Skeletal muscle tissue (tissue), 4 donors: ENCODE data around the gene TCHP. TPM values are rescaled to one million over a fixed set of nuclear protein-coding genes. Genes with fewer than 3 reads are reported as not detected.
A peak's percentile ranks its signal among the peaks of the same experiment; 100 is the strongest.

Source experiments
- H3K27ac ChIP-seq: one replicate; pipeline ENCODE4 v1.7.0; 2013; ENCODE audit warnings: mild to moderate bottlenecking, low read depth, low read length, inconsistent platforms
- H3K27me3 ChIP-seq, 3 donors: one replicate each; pipeline ENCODE4 v1.7.0; 2013; ENCODE audit warnings: low read length in 3 of 3; ENCODE audit not compliant: control insufficient read depth in 3 of 3, insufficient read depth in 3 of 3
- H3K36me3 ChIP-seq, 3 donors: one replicate each; pipeline ENCODE4 v1.7.0; 2013; ENCODE audit warnings: low read length in 3 of 3; ENCODE audit not compliant: control insufficient read depth in 3 of 3, insufficient read depth in 3 of 3
- H3K4me1 ChIP-seq, 3 donors: one replicate each; pipeline ENCODE4 v1.7.0; 2013; ENCODE audit warnings: low read length in 3 of 3, mild to moderate bottlenecking in 3 of 3; ENCODE audit not compliant: control insufficient read depth in 3 of 3, insufficient read depth in 3 of 3
- H3K4me3 ChIP-seq, 3 donors: one replicate each; pipeline ENCODE4 v1.7.0; 2013; ENCODE audit warnings: low read length in 3 of 3
- H3K9ac ChIP-seq, 3 donors: one replicate each; pipeline ENCODE4 v1.7.0; 2013; ENCODE audit warnings: low read length in 3 of 3, mild to moderate bottlenecking in 3 of 3, moderate library complexity in 2 of 3, low read depth in 1 of 3
- H3K9me3 ChIP-seq, 3 donors: one replicate each; pipeline ENCODE4 v1.7.0; 2013; ENCODE audit warnings: low read length in 3 of 3; ENCODE audit not compliant: control insufficient read depth in 3 of 3
- total RNA-seq: library from RNA; depleted of rRNA; stranded (reverse); fragments of >200 nt; gene quantifications from one replicate; pipeline ENCODE4 v1.2.3, GENCODE V29; 2014
- donor health status: Osteomylitis.

TCHP gene
- total RNA-seq, 1 donor from 2014 or later = 3.7 TPM

GRCh38 chr12:109944561-109945359 lies 44.7 kb downstream of the TCHP start:
- Histone ChIP-seq H3K9me3 (no peaks in the 10 kb centered on the region), H3K27ac (no peak overlapping the region), H3K9ac (no peak overlapping the region), H3K36me3 (peaks cover 13 to 35% (median 24%) of the 10 kb centered on the region in 3 donors), H3K27me3 (no peaks in the 10 kb centered on the region), H3K4me1 (peaks cover 28 to 30% (median 30%) of the 10 kb centered on the region in 3 donors), H3K4me3 (no peak overlapping the region)

- Histone ChIP-seq H3K36me3 (peaks cover 18 to 31% (median 29%) of the 10 kb centered on the region in 3 donors), H3K27ac (no peak overlapping the region), H3K4me1 (peaks cover 41 to 47% (median 45%) of the 10 kb centered on the region in 3 donors)
Observed at GRCh38 chr12:109946505-109946904, 46.4 kb downstream of the TCHP start.

GRCh38 chr12:109946913-109947312 lies 46.8 kb downstream of the TCHP start:
- no peaks in the 10 kb centered on the region for H3K27me3 ChIP-seq
- no peak overlapping the region for H3K9ac ChIP-seq
- no peaks in the 10 kb centered on the region for H3K9me3 ChIP-seq
- peaks cover 21 to 35% (median 33%) of the 10 kb centered on the region in 3 donors for H3K36me3 ChIP-seq
- no peak overlapping the region for H3K27ac ChIP-seq
- peaks cover 45 to 51% (median 49%) of the 10 kb centered on the region in 3 donors for H3K4me1 ChIP-seq
- no peak overlapping the region for H3K4me3 ChIP-seq

More at GRCh38 chr12:109946505-109946904, 46.4 kb downstream of the TCHP start:
- Histone ChIP-seq H3K27me3 (no peaks in the 10 kb centered on the region), H3K9ac (no peak overlapping the region), H3K4me3 (no peak overlapping the region), H3K9me3 (no peaks in the 10 kb centered on the region)

- Histone ChIP-seq H3K36me3 (peaks cover 27 to 41% (median 39%) of the 10 kb centered on the region in 3 donors), H3K9ac (no peak overlapping the region), H3K4me3 (no peak overlapping the region), H3K27ac (no peak overlapping the region), H3K9me3 (no peaks in the 10 kb centered on the region), H3K4me1 (peaks cover 51 to 57% (median 55%) of the 10 kb centered on the region in 3 donors), H3K27me3 (no peaks in the 10 kb centered on the region)
Observed at GRCh38 chr12:109947521-109947920, 47.4 kb downstream of the TCHP start.

GRCh38 chr12:109948368-109948767 lies 48.3 kb downstream of the TCHP start:
- Histone ChIP-seq H3K27me3 (no peaks in the 10 kb centered on the region), H3K4me1 (peaks cover 59 to 66% (median 63%) of the 10 kb centered on the region in 3 donors), H3K4me3 (peak overlapping the region in 1 of 3 donors; percentile 14), H3K36me3 (peaks cover 30 to 47% (median 46%) of the 10 kb centered on the region in 3 donors), H3K27ac (peak overlapping the region; percentile 34), H3K9me3 (no peaks in the 10 kb centered on the region), H3K9ac (no peak overlapping the region)

- Histone ChIP-seq H3K36me3 (peaks cover 30 to 51% (median 51%) of the 10 kb centered on the region in 3 donors), H3K4me3 (no peak overlapping the region), H3K9ac (peak overlapping the region in 1 of 3 donors; percentile 11), H3K4me1 (peaks cover 59 to 68% (median 67%) of the 10 kb centered on the region in 3 donors), H3K27ac (peak overlapping the region; percentile 34), H3K27me3 (no peaks in the 10 kb centered on the region), H3K9me3 (no peaks in the 10 kb centered on the region)
Observed at GRCh38 chr12:109949089-109949488, 49.0 kb downstream of the TCHP start.

- Histone ChIP-seq H3K4me3 (no peak overlapping the region), H3K27ac (no peak overlapping the region), H3K9ac (peak overlapping the region in 2 of 3 donors; percentile 1 to 24), H3K9me3 (no peaks in the 10 kb centered on the region), H3K27me3 (no peaks in the 10 kb centered on the region), H3K36me3 (peaks cover 25 to 49% (median 41%) of the 10 kb centered on the region in 3 donors), H3K4me1 (peaks cover 52 to 68% (median 67%) of the 10 kb centered on the region in 3 donors)
Observed at GRCh38 chr12:109950625-109951024, 50.6 kb downstream of the TCHP start.

- Histone ChIP-seq H3K9me3 (no peaks in the 10 kb centered on the region), H3K27me3 (no peaks in the 10 kb centered on the region), H3K27ac (peak overlapping the region; percentile 2), H3K4me3 (no peak overlapping the region), H3K9ac (peak overlapping the region in 2 of 3 donors; percentile 1 to 24), H3K36me3 (peaks cover 27 to 49% (median 43%) of the 10 kb centered on the region in 3 donors), H3K4me1 (peaks cover 52 to 68% (median 67%) of the 10 kb centered on the region in 3 donors)
Observed at GRCh38 chr12:109951136-109951535, 51.1 kb downstream of the TCHP start.

- H3K9me3 ChIP-seq = no peaks in the 10 kb centered on the region
- H3K27ac ChIP-seq = peak overlapping the region; percentile 71
- peak overlapping the region in 1 of 3 donors; percentile 63 for H3K9ac ChIP-seq
- H3K4me1 ChIP-seq = peaks cover 52 to 65% (median 63%) of the 10 kb centered on the region in 3 donors
- no peak overlapping the region for H3K4me3 ChIP-seq
- no peaks in the 10 kb centered on the region for H3K27me3 ChIP-seq
- peaks cover 28 to 45% (median 40%) of the 10 kb centered on the region in 3 donors for H3K36me3 ChIP-seq
Observed at GRCh38 chr12:109951751-109952150, 51.7 kb downstream of the TCHP start.
